ENCODE data around the gene PDE2A.

DNA sequence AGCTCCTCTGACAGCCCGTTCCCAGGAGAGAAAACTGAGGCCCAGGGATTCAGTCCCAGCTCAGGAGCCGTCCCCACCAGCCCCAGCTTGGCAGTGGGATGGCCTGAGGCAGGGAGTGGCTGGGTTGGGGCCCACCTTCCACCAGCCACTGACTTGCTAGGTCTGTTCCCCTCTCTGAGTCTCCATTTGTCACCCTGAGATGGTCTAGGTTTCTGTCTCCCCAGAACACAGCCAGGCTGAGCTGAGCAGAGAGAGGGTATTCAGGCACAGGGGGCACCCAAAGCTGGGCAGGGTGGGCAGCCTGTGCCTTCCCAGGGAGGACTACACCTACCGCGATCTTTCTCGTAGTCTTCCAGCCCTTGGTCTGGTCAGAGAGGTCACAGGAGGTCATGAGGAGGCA lies 95.7 kb downstream of the PDE2A start:
- TF ChIP-seq, protein P1, sequence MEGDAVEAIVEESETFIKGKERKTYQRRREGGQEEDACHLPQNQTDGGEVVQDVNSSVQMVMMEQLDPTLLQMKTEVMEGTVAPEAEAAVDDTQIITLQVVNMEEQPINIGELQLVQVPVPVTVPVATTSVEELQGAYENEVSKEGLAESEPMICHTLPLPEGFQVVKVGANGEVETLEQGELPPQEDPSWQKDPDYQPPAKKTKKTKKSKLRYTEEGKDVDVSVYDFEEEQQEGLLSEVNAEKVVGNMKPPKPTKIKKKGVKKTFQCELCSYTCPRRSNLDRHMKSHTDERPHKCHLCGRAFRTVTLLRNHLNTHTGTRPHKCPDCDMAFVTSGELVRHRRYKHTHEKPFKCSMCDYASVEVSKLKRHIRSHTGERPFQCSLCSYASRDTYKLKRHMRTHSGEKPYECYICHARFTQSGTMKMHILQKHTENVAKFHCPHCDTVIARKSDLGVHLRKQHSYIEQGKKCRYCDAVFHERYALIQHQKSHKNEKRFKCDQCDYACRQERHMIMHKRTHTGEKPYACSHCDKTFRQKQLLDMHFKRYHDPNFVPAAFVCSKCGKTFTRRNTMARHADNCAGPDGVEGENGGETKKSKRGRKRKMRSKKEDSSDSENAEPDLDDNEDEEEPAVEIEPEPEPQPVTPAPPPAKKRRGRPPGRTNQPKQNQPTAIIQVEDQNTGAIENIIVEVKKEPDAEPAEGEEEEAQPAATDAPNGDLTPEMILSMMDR (IDR thresholded peaks at IDR 0.05), result no peak
- no peak for TF ChIP-seq POLR2A (IDR thresholded peaks at IDR 0.05)
